BJ (cell line): ENCODE results near the gene TPPP. TPM values are rescaled to one million over a fixed set of nuclear protein-coding genes. Genes with fewer than 3 reads are reported as not detected.

Experiments
- CTCF ChIA-PET: fragments of 350-600 bp; formaldehyde crosslinking; extraction: SDS; loops from one replicate; lab custom pipeline; 2021; ENCODE audit warnings: antibody characterized with exemption, inconsistent platforms; lab: Yijun Ruan, JAX
- POLR2A ChIA-PET: fragments of 300-600 bp; sonication (Branson Sonifier 250); formaldehyde crosslinking; extraction: SDS; loops from one replicate; lab custom pipeline; 2021; ENCODE audit warnings: antibody characterized with exemption; lab: Charles Lee
- DNase-seq: peaks from one replicate; pipeline ENCODE4 v3.0.0-alpha.2; 2011; ENCODE audit warnings: low read depth
- H3K27me3 ChIP-seq: 2 replicates; pipeline ENCODE4 v1.6.0; 2011; ENCODE audit warnings: low read length; ENCODE audit not compliant: control insufficient read depth, insufficient read depth
- H3K36me3 ChIP-seq: 2 replicates; pipeline ENCODE4 v1.5.1; 2011; ENCODE audit warnings: low read length; ENCODE audit not compliant: control insufficient read depth, insufficient read depth
- H3K4me3 ChIP-seq: 2 replicates; pipeline ENCODE4 v1.5.1; 2011; ENCODE audit warnings: low read depth, mild to moderate bottlenecking, control low read depth, low read length
- polyA plus RNA-seq: library from polyadenylated mRNA; depleted of rRNA; stranded (reverse); fragments of >200 nt; gene quantifications from 2 replicates; pipeline ENCODE4 v1.2.3, GENCODE V29; 2011
- TF ChIP-seq, protein P1 (sequence below): IDR thresholded peaks from 2 replicates; pipeline ENCODE4 v1.5.1; 2011; ENCODE audit warnings: low read depth, mild to moderate bottlenecking, control low read depth, inconsistent platforms, low read length, moderate library complexity; ENCODE audit not compliant: insufficient read depth

The TPPP gene
- polyA plus RNA-seq, 1 experiment, result 0.09 TPM

DNA sequence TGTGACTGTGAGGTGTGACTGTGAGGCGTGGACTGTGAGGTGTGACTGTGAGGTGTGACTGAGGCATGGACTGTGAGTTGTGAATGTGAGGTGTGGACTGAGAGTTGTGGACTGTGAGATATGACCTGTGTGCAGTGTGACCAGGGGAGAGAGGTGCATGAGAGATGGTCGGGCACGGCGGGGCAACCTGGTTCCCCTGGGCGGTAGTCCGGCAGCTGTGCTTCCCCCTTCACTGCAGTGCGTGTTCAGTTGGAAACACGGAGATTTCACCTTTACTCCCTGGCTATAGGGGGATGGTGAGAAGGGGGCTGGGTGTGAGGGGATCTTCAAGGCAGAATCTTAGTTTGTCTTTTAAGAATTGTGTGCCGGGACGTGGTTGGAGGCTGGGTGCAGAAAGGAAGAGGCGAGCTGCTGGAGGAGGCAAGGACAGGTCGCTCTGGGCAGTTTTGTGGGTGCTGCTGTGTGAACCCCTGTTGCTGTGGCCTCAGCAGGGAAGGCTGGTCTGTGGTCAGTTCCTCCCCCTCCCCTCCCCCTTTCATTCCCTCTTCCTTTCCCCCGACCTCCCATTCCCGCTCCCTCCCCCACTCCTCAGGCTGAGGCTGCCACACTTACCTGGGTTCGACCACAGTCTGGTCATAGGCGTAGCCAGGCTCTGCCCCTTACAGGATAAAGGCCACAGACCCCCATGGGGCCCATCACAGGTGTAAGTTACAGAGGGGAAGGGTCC is 41.7 kb downstream of the TPPP start:
- POLR2A ChIA-PET, result no interaction called here
- H3K4me3 ChIP-seq, result no peak overlapping the region
- CTCF ChIA-PET, result interaction anchor here (7.3 kb wide), 1 partner anchor 19 kb away, joined by 51 read pairs; no protein-coding TSS in a partner anchor
- DNase-seq, result no peak
- H3K36me3 ChIP-seq, result peaks cover 3% of the 10 kb centered on the region; the same call in 1 of the 2 replicates
- H3K27me3 ChIP-seq, result no peaks in the 10 kb centered on the region
- TF ChIP-seq, protein P1, sequence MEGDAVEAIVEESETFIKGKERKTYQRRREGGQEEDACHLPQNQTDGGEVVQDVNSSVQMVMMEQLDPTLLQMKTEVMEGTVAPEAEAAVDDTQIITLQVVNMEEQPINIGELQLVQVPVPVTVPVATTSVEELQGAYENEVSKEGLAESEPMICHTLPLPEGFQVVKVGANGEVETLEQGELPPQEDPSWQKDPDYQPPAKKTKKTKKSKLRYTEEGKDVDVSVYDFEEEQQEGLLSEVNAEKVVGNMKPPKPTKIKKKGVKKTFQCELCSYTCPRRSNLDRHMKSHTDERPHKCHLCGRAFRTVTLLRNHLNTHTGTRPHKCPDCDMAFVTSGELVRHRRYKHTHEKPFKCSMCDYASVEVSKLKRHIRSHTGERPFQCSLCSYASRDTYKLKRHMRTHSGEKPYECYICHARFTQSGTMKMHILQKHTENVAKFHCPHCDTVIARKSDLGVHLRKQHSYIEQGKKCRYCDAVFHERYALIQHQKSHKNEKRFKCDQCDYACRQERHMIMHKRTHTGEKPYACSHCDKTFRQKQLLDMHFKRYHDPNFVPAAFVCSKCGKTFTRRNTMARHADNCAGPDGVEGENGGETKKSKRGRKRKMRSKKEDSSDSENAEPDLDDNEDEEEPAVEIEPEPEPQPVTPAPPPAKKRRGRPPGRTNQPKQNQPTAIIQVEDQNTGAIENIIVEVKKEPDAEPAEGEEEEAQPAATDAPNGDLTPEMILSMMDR, result no peak

DNA sequence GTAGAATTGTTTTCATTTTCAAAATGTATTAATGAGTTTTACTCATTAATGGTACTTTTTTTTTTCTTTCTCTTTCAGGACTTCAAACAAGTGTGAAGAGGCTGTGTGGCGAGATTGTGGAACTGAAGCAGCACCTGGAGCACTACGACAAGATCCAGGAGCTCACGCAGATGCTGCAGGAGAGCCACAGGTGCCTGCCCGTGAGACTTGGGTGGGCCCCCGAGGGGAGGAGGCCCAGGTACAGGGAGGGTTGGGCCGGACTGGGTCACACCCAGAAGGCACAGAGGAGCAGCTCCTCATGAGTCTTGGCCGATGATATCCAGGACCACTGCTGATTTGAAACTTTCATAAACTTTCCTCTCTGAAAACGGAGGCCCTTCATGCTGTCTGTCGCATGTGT is 45.4 kb downstream of the TPPP start:
- no peak for DNase-seq
- Histone ChIP-seq H3K36me3 (peaks cover 3% of the 10 kb centered on the region; the same call in 1 of the 2 replicates), H3K27me3 (no peaks in the 10 kb centered on the region), H3K4me3 (no peak overlapping the region)
- TF ChIP-seq, protein P1, result no peak
- CTCF ChIA-PET, result interaction anchor here (1.1 kb wide), 1 partner anchor 8 kb away, joined by 4 read pairs; no protein-coding TSS in a partner anchor
- POLR2A ChIA-PET, result no interaction called here

DNA sequence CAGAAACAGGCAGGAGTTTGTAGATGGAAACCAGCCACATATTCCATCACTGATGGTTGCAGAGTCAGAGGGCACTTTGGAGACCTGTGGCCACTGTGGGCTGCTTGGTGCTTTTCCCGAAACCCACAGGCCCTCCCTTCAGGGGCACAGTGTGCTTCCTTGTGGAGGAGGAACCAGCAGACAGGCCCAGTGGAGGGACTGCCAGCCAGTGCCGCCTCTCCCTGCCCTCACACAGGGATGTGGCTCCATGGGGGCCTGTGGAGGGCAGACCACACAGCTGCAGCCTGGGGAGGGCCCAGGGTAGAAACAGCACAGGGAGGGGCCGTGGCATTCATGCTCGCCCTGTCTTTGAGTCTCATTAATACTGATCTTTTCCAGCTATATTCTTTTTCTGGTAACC is 45.8 kb downstream of the TPPP start:
- ChIA-PET POLR2A (no interaction called here), CTCF (interaction anchor here (1.1 kb wide), 1 partner anchor 8 kb away, joined by 4 read pairs; no protein-coding TSS in a partner anchor)
- TF ChIP-seq, protein P1, result no peak
- H3K4me3 ChIP-seq, result no peak overlapping the region
- H3K36me3 ChIP-seq, result peaks cover 5% of the 10 kb centered on the region; the same call in 1 of the 2 replicates
- no peaks in the 10 kb centered on the region for H3K27me3 ChIP-seq
- no peak for DNase-seq

- ChIA-PET CTCF (interaction anchor here (1.1 kb wide), 1 partner anchor 9 kb away, joined by 4 read pairs; no protein-coding TSS in a partner anchor), POLR2A (no interaction called here)
- Histone ChIP-seq H3K36me3 (peaks cover 5% of the 10 kb centered on the region; the same call in 1 of the 2 replicates), H3K4me3 (no peak overlapping the region), H3K27me3 (no peaks in the 10 kb centered on the region)
- TF ChIP-seq, protein P1, result no peak
- DNase-seq, result no peak
These were observed 46.6 kb downstream of the TPPP start for GRCh38 chr5:646396-647201.

DNA sequence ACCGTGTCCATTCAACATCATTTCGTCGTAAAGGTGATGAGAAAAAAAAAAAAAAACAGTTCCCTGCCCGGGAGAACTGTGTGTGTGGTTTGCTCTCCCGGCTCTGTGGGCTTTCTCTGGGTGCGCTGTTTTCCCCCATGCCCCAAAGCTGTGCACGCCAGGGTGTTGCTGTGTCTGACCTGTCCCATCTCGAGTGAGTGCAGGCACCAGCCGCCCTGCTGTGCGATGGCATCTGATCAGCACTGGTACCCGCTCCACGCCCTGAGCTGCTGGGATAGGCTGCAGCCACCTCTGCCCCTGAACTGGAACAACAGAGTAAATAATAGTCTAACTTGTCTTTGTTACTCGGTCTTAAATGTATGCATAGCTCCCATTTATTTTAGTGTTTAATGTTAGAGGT is 47.7 kb downstream of the TPPP start:
- no peak for DNase-seq
- ChIA-PET CTCF (interaction anchor here (0.7 kb wide), 1 partner anchor 68 kb away, joined by 3 read pairs; no protein-coding TSS in a partner anchor), POLR2A (no interaction called here)
- H3K4me3 ChIP-seq, result no peak overlapping the region
- peaks cover 6% of the 10 kb centered on the region; the same call in 1 of the 2 replicates for H3K36me3 ChIP-seq
- TF ChIP-seq, protein P1, result no peak
- no peaks in the 10 kb centered on the region for H3K27me3 ChIP-seq
